ENCODE results near the gene TLE3.
"Not testable (repeated sequence)": the region's sequence is repeated elsewhere in the genome, so short reads cannot be mapped to it uniquely, and the experiment has no call there.

Gene TLE3

GRCh38 chr15:70097321-70098152, at the start of gene TLE3:
Gene TLE3 (minus strand): TSS chr15:70097917. CDS start chr15:70096798, 1,119 bp downstream.
- DNase-seq = peak; percentile 98

- DNase-seq = no peak
These were observed 49.6 kb upstream of the TLE3 start for GRCh38 chr15:70147178-70147760.

GRCh38 chr15:70146771-70147170, 49.1 kb upstream of the TLE3 start:
- no peak for DNase-seq

- no peak for DNase-seq
These were observed 48.4 kb upstream of the TLE3 start for GRCh38 chr15:70146162-70146561.

- no peak for DNase-seq
These were observed 47.5 kb upstream of the TLE3 start for GRCh38 chr15:70145261-70145660.

DNA sequence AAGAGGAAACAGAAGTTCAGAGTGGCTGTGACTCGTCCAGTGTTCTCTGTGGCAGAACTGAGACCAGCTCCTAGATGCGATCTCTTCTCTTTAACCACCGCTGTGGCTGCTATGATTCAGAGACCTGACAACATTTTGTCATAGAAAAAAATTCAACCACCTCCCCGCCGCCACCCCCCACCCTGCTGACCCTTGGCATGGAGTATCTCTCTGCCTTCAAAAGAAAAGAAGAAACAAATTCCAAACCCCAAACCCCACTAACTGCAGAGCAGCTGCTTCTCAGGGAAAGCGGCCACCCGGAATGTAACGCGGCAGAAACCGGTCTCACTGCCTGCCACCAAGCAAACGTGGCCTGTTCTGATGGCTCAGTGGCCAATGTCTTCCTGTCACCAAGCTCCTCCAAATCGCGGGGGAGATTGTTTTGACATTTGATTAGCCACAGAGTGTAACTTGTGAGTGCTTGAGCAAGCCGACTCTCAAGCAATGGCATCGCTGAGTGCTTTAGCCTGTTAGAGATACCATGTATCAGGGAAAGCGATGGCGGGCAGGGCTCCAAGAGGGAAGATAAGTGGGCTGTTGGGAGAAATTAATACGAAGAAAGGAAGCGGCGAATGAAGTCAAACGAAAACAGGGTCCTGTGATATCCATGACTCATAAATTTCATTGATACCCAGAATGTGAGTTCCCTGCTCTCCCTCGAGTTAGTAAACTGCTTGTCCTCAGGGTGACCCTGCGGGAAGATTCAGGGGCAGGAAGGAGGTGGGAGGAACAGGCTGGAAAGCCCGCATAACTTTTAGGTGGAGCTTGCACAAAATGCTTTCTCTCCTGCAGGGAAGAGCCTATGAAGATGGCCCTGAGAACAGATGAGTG, 44.8 kb upstream of the TLE3 start:
- peak; percentile 58 for DNase-seq

GRCh38 chr15:70142072-70142321, 44.3 kb upstream of the TLE3 start:
- DNase-seq = no peak

DNA sequence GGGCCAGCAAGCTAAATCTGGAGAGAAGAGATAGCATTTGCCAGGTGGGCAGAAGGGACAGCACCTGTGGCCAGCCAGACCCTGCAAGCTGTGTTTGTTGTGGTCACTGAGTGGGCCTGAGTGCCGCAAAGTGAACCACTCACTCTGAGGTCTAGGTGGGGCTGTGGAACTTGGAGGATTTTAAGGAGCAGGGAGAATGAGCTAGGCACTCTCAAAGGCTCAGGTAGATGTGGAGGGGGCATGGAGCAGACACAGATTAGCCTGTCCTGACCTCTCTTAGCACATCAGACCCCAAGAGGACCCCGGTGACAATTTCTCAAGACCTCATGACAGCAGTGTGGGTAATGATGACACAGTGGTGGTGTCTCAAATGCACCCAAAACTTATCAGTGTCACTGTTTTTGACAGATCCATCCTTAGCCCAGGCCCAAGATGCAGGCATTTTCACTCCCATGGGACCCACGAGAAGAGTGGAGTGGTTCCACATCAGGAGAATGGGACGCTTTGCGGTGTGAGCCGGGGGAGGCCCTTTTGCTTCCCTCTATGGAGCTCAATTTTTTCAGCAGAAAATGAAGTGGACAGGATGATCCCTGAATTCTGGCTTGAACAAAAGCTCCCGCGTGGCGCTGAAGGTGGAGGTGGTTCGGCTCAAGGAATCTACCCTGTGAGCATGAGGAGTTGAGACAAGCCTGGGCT, 43.8 kb upstream of the TLE3 start:
- DNase-seq = no peak

GRCh38 chr15:70140543-70141375, 43.0 kb upstream of the TLE3 start:
- DNase-seq = peak; percentile 24

DNA sequence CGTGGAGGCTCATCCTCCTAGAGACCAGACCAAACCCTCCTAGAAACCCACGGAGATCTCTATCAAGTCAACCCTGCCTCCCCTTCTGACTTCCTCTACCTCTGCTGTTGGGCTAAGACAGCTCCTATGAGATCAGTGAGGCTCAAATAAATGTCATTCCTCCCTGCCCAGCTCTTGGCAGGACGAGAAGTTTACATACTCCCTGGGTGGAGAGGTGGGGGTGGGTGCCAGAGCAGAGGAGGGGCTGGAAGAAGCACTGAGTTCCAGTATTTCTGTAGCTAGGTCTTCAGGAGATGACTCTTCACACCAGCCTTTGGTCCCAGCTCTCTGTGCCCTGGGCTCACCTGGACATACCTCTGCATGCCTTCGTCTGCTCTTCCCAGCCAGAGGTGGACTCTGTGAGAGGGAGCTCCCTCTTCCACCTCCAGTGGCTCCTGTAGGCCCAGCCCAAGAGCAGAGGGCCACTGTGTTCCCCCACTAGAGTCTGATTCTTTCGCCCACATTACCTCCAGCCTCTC, 42.4 kb upstream of the TLE3 start:
- no peak for DNase-seq

- no peak for DNase-seq
These were observed 40.2 kb upstream of the TLE3 start for GRCh38 chr15:70137967-70138366.

GRCh38 chr15:70137021-70137420, 39.3 kb upstream of the TLE3 start:
- DNase-seq = not testable (repeated sequence)

DNA sequence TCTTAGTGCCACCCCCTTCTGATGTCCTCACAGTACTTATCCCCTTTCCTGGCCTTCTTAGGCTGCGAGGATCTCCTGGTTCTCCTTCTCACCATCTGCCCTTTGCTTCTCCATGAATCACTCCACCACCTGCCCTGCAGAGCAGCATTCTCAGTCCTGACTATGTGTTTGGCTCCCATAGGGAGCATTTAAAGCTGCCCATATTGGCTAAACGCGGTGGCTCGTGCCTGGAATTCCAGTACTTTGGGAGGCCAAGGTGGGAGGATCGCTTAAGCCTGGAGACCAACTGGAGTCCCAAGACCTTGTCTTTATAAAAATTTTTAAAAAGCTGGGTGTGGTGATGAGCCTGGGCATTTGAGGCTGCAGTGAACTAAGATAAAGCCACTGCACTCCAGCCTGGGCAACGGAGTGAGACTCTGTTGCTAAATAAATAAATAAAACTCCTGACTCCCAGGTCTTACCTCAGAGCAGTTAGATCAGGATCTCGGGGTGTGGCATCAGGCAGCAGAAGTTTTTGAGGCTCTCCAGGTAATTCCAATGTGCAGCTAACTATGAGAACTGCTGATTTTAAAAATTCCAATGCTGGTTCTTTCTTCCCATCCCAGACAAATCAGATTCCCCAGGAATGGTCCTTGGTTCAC, 36.2 kb upstream of the TLE3 start:
- no peak for DNase-seq

GRCh38 chr15:70133296-70133695, 35.6 kb upstream of the TLE3 start:
- DNase-seq = no peak

DNA sequence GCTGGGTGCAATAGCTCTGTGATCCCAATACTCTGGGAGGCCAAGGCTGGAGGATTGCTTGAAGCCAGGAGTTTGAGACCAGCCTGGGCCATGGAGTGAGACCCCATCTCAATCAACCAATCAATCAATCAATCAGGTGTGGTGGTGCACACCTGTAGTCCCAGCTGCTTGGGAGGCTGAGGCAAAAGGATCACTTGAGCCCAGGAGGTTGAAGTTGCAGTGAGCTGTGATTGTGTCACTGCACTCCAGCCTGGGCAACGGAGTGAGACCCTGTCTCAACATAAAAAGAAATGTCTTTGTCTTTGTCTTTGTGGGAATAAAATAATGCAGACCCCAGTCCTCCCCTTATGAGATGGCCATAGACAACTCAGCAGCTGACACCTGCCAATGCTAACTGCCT, 34.9 kb upstream of the TLE3 start:
- no peak for DNase-seq

GRCh38 chr15:70132139-70132538, 34.4 kb upstream of the TLE3 start:
- no peak for DNase-seq

- no peak for DNase-seq
These were observed 30.9 kb upstream of the TLE3 start for GRCh38 chr15:70128414-70129140.

GRCh38 chr15:70127770-70128413, 30.2 kb upstream of the TLE3 start:
- DNase-seq = no peak

DNA sequence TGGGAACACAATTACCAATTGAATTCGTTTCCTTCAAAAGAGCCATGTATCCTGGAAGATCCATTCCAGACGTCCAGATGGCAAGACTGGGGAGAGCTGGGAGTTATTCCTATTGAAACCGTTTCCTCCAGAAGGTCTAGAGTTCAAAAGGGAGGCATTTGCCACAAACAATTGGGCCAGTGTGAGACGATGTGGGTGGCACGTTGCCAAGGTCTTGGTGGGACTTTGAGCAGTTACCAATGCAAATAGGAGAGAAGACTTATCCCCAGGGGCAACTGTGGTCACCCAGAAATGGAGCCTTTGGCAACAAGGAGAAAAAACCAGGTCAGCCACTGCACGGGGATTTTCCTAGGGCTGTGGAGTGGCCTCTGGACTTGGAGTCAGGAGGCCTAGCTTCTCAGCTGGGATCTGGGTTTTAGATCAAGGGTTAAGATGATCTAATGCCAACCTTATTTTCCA, 29.6 kb upstream of the TLE3 start:
- no peak for DNase-seq

DNA sequence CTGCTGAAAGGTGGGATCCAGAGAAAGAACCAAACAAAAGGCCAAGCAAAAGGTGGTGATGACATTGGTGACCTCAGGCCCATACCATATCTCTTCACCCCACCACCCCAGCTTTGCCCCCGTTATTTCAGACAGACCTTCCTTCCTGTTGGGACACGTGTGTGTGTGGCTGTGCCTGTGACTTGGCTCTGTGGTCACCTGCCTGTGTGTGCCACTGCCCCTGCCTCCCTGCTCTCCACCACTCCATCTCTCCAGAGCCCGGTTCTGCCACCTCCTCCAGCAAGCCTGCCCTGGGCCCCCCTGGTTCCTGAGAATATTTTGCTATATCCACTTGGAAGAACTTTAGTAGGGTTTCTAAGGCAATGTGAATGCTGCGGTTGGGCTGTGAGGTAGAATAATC, 28.6 kb upstream of the TLE3 start:
- DNase-seq = no peak
